HEK293T (cell line): ENCODE data around the gene DIAPH3.

Experiments
- CTCF ChIA-PET: fragments of 350-600 bp; formaldehyde crosslinking; extraction: SDS; loops from one replicate; lab custom pipeline; 2021; ENCODE audit warnings: antibody characterized with exemption, inconsistent platforms; lab: Yijun Ruan, JAX
- POLR2A ChIA-PET: fragments of 350-600 bp; formaldehyde crosslinking; extraction: SDS; loops from one replicate; lab custom pipeline; 2020; ENCODE audit warnings: antibody characterized with exemption, inconsistent platforms; lab: Yijun Ruan, JAX
- DNase-seq: peaks from one replicate; pipeline ENCODE4 v3.0.0; 2012; ENCODE audit warnings: mixed read lengths; ENCODE audit errors: extremely low spot score
- ARNT ChIP-seq: fragments of 450-650 bp; IDR thresholded peaks from 2 replicates; pipeline ENCODE4 v1.6.1; 2017; ENCODE audit warnings: mild to moderate bottlenecking
- BHLHE40 ChIP-seq: fragments of 450-650 bp; IDR thresholded peaks from 2 replicates; pipeline ENCODE4 v1.6.1; 2016; ENCODE audit warnings: mild to moderate bottlenecking, moderate library complexity, borderline replicate concordance
- CTBP1 ChIP-seq: fragments of 450-650 bp; IDR thresholded peaks from 2 replicates; pipeline ENCODE4 v1.6.1; 2016; ENCODE audit warnings: borderline replicate concordance
- ELF4 ChIP-seq: fragments of 450-650 bp; IDR thresholded peaks from 2 replicates; pipeline ENCODE4 v1.6.1; 2017; ENCODE audit warnings: antibody characterized with exemption
- FOXA1 ChIP-seq: fragments of 450-650 bp; IDR thresholded peaks from 2 replicates; pipeline ENCODE4 v1.6.1; 2016; ENCODE audit warnings: mild to moderate bottlenecking
- FOXK2 ChIP-seq: fragments of 450-650 bp; IDR thresholded peaks from 2 replicates; pipeline ENCODE4 v1.6.1; 2016; ENCODE audit warnings: mild to moderate bottlenecking
- FOXM1 ChIP-seq: fragments of 450-650 bp; IDR thresholded peaks from 2 replicates; pipeline ENCODE4 v1.6.1; 2017; ENCODE audit warnings: mild to moderate bottlenecking, borderline replicate concordance
- HDGF ChIP-seq: fragments of 450-650 bp; IDR thresholded peaks from 2 replicates; pipeline ENCODE4 v1.6.1; 2017; ENCODE audit warnings: antibody characterized with exemption, borderline replicate concordance
- L3MBTL2 ChIP-seq: fragments of 450-650 bp; conservative IDR thresholded peaks from 2 replicates; pipeline ENCODE4 v1.6.1; 2016; ENCODE audit warnings: mild to moderate bottlenecking
- LEF1 ChIP-seq: fragments of 450-650 bp; IDR thresholded peaks from 2 replicates; pipeline ENCODE4 v1.6.1; 2017; ENCODE audit warnings: mild to moderate bottlenecking, borderline replicate concordance
- NFRKB ChIP-seq: fragments of 450-650 bp; IDR thresholded peaks from 2 replicates; pipeline ENCODE4 v1.6.1; 2016; ENCODE audit warnings: mild to moderate bottlenecking, moderate library complexity
- SP1 ChIP-seq: fragments of 450-650 bp; IDR thresholded peaks from 2 replicates; pipeline ENCODE4 v1.6.1; 2017
- SUZ12 ChIP-seq: fragments of 450-650 bp; IDR thresholded peaks from 2 replicates; pipeline ENCODE4 v1.6.1; 2016; ENCODE audit warnings: mild to moderate bottlenecking
- TARDBP ChIP-seq: fragments of 450-650 bp; IDR thresholded peaks from 2 replicates; pipeline ENCODE4 v1.6.1; 2016
- ZNF384 ChIP-seq: fragments of 450-650 bp; IDR thresholded peaks from 2 replicates; pipeline ENCODE4 v1.6.1; 2016
- TF ChIP-seq, protein P1 (sequence below): fragments of 450-650 bp; IDR thresholded peaks from 2 replicates; pipeline ENCODE4 v1.6.1; 2016

Gene DIAPH3

DNA sequence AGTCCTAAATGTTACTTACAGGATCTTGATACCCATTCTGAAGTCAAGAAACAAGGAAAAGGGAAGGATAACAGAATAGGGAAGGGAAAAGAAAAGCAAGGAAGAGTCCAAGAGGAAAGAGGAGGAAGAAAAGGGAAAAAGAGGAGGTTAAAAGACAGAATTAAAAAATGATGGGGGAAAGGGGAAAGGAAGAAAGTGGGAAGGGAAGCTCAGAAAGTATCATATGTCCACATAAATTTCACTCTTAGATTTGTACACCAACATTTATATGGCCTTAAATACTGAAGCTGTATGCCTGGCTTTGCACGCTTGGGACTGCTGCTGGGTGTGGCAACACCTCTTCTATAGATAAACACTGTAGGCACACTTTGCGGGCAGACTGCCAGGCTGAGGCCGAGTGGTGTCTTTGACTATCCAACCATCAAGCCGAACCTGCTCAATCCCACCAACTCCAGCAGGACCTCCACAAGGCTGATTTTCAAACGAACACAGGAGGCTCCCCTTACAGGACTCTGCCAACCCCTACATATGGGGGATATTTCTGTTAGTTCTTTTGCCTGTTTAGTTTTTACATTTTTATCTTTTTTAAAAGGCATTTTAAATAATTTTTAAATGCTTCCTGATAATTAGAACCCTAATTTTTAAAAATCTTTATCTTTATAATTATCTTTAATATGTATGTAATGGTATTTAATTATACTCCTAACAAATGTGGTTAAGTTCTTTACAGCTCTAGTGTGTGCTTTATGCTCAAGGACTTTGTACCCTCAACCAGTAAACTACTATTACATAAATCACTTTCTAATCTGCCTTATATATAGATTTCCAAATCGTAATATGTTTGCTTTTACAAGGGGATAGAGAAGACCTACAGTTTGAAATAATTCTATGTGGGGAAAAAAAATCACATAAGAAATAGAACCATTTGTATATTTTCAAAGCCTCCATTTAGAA, 154.2 kb downstream of the DIAPH3 start:
- TF ChIP-seq FOXM1, result no peak
- TF ChIP-seq CTBP1, result no peak
- TF ChIP-seq TARDBP, result no peak
- no peak for TF ChIP-seq ZNF384
- no peak for DNase-seq
- ChIA-PET CTCF (no interaction called here), POLR2A (no interaction called here)

DNA sequence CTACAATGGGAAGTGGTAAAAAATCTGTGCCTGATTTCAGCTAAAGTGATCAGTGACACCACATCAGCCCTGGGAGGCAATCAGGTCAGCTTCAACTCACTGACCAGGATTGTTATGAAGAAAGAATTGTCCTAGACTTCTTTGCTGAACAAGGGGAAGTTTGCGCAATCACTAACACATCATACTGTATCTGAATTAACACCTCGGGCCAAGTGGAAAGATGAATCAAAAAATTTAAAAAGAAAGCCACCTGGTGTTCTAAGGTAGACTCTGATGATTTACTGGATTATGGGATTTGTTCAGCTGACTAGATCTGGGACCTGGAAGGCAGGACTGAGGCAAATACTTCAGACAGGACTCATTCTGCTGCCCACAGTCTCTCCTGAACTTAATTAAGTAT, 161.8 kb downstream of the DIAPH3 start:
- DNase-seq, result no peak
- ChIA-PET POLR2A (no interaction called here), CTCF (no interaction called here)
- TF ChIP-seq ARNT, result no peak
- no peak for TF ChIP-seq BHLHE40
- no peak for TF ChIP-seq FOXM1
- no peak for TF ChIP-seq SUZ12
- TF ChIP-seq LEF1, result no peak
- no peak for TF ChIP-seq FOXK2
- TF ChIP-seq SP1, result no peak
- TF ChIP-seq HDGF, result no peak
- TF ChIP-seq, protein P1, sequence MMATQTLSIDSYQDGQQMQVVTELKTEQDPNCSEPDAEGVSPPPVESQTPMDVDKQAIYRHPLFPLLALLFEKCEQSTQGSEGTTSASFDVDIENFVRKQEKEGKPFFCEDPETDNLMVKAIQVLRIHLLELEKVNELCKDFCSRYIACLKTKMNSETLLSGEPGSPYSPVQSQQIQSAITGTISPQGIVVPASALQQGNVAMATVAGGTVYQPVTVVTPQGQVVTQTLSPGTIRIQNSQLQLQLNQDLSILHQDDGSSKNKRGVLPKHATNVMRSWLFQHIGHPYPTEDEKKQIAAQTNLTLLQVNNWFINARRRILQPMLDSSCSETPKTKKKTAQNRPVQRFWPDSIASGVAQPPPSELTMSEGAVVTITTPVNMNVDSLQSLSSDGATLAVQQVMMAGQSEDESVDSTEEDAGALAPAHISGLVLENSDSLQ, result no peak
- TF ChIP-seq CTBP1, result no peak
- TF ChIP-seq L3MBTL2, result no peak
- no peak for TF ChIP-seq ZNF384

GRCh38 chr13:60000976-60001375, 162.8 kb downstream of the DIAPH3 start:
- TF ChIP-seq BHLHE40 (no peak), L3MBTL2 (no peak), ARNT (no peak), SUZ12 (no peak), CTBP1 (no peak), HDGF (no peak), ELF4 (no peak), LEF1 (no peak), SP1 (no peak), ZNF384 (no peak), FOXK2 (no peak), TARDBP (no peak), FOXM1 (no peak), FOXA1 (no peak), NFRKB (no peak)
- TF ChIP-seq, protein P1, result no peak
- ChIA-PET CTCF (no interaction called here), POLR2A (no interaction called here)
- no peak for DNase-seq

DNA sequence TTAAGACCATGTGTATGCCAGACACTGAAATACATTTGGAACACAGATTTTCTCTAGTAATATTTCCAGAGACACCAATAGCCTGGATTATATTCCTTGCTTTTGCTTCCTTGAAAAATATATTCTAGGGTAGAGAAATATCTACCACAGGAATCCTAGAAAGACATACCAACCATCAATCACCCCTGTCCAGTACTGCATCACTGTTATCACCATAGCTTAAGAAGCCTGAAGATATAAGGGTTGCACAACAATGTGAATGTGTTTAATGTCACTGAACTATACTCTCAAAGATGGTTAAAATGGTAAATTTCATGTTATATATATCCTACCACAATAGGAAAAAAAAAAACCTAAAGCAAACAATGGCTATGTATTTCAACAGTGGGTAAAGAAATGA, 163.6 kb downstream of the DIAPH3 start:
- CTCF ChIA-PET, result no interaction called here
- no peak for DNase-seq
- TF ChIP-seq BHLHE40 (no peak), ZNF384 (no peak), HDGF (no peak), SUZ12 (no peak), L3MBTL2 (no peak), FOXK2 (no peak), SP1 (no peak), FOXM1 (no peak), NFRKB (no peak), FOXA1 (no peak), ARNT (no peak), TARDBP (no peak), LEF1 (no peak), CTBP1 (no peak), ELF4 (no peak)
- TF ChIP-seq, protein P1, result no peak
- POLR2A ChIA-PET, result no interaction called here

DNA sequence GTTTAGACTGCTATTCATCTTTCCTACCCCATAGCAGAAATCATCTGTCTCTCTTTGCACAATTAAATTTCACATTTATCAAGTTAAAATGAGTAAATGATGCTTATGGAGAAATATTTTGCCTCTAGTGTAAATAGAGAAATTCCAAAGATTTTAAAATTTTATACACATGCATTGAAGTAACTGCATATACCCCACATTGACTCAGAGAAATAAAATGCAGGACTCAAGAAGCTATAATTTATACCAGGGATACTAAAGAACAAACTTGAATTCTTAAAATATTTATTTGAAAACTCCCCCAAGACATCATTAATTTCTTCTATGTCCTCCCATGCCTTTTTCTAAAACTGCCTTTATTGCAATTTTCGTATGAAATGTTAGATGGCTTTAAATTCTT, 165.8 kb downstream of the DIAPH3 start:
- ChIA-PET CTCF (no interaction called here), POLR2A (no interaction called here)
- TF ChIP-seq, protein P1, result no peak
- no peak for TF ChIP-seq HDGF
- TF ChIP-seq CTBP1, result no peak
- TF ChIP-seq ELF4, result no peak
- TF ChIP-seq ZNF384, result no peak
- no peak for TF ChIP-seq LEF1
- no peak for TF ChIP-seq TARDBP
- no peak for TF ChIP-seq SP1
- TF ChIP-seq FOXK2, result no peak
- TF ChIP-seq SUZ12, result no peak
- TF ChIP-seq BHLHE40, result no peak
- TF ChIP-seq FOXA1, result no peak
- no peak for TF ChIP-seq FOXM1
- TF ChIP-seq NFRKB, result no peak
- TF ChIP-seq L3MBTL2, result no peak
- no peak for DNase-seq

DNA sequence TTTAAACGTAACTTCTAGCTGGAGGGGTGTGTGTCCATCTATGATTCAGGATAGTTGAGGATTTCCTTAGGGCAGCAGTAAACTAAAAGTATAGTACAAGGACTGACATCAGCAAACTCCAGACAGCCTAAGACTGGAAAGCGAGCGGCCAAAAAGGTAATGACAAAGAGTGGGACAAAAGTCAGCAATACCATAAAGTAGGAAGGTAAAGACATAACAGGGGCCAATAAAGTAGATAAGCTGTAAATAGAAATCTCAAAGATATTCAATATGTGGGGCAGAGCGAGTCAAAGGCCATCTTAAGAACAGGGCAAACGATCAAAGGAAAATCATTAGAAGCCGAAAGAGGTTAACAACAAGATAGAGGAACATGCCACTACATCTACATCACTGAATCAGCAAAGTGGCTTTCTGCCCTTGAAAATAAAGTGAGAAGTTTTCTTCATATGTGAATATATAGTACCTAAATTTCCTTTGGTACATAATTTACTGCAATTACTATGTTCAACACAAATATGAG, 167.2 kb downstream of the DIAPH3 start:
- CTCF ChIA-PET, result no interaction called here
- TF ChIP-seq HDGF, result no peak
- no peak for TF ChIP-seq TARDBP
- TF ChIP-seq FOXM1, result no peak
- TF ChIP-seq FOXK2, result no peak
- no peak for TF ChIP-seq ZNF384
- TF ChIP-seq L3MBTL2, result no peak
- TF ChIP-seq LEF1, result no peak
- no peak for TF ChIP-seq FOXA1
- no peak for TF ChIP-seq NFRKB
- TF ChIP-seq, protein P1, result no peak
- TF ChIP-seq SUZ12, result no peak
- TF ChIP-seq SP1, result no peak
- no peak for TF ChIP-seq ARNT
- no peak for TF ChIP-seq CTBP1
- no peak for TF ChIP-seq BHLHE40
- TF ChIP-seq ELF4, result no peak
- DNase-seq, result no peak
- POLR2A ChIA-PET, result no interaction called here
